ENCODE measurements around the gene CCDC43. TPM values are rescaled to one million over a fixed set of nuclear protein-coding genes. Genes with fewer than 3 reads are reported as not detected.

CCDC43 gene
- total and polyA plus RNA-seq, 2 of the 13 experiments (the other 11 are each of a cell fraction or from before 2014, with no cell fraction given) = 17.5 to 94.8 TPM

DNA sequence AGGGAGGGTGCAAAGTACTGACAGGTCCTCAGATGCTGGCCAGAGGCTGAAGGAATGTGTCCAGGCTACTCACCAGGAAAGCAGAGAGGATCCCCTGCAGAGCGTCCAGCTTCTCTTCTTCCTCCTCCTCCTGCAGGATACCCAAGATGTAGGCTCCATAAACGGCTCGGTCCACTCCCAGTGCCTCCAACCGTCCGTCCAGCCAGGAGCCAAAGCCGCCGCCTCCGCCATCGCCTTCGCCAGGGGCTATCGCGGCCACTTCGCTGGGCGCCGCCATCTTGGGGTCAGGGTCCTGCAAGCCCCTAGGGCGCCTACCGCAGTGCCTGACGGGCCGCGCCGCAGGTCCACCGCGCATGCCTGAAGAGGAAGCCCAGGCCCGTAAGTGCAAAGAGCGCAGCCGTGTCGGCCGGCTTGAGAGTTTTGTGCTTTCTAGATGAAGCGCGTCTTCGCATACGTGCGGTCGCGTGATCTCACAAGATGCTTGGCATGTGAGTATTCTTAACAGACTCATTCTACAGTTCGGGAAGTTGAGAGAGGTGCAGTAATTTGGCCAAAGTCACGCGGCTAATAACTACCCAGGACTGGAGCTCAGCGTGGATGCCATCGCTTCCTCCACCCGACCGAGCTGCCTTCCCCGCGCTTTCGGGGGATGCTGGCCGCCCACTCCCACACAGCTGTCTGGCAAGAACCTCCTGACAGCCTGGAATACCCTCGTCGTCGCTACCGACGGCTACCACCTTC is at the start of gene CCDC43 (continued):
- TF ChIP-seq, protein P1, sequence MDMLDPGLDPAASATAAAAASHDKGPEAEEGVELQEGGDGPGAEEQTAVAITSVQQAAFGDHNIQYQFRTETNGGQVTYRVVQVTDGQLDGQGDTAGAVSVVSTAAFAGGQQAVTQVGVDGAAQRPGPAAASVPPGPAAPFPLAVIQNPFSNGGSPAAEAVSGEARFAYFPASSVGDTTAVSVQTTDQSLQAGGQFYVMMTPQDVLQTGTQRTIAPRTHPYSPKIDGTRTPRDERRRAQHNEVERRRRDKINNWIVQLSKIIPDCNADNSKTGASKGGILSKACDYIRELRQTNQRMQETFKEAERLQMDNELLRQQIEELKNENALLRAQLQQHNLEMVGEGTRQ (IDR thresholded peaks at IDR 0.05; ENCODE audit: low read depth, low read length) = no peak
- TF ChIP-seq, protein P1 (CRISPR knock-in tag; IDR thresholded peaks at IDR 0.05; ENCODE audit: borderline replicate concordance) = peak; percentile 22; the same call in 1 of the 2 replicates
- no peak for TF ChIP-seq MTA3 (CRISPR knock-in tag; IDR thresholded peaks at IDR 0.05)
- TF ChIP-seq ARID5B (CRISPR knock-in tag; IDR thresholded peaks at IDR 0.05) = peak; percentile 62
- peak; percentile 72 for TF ChIP-seq HNF4G (IDR thresholded peaks at IDR 0.05; ENCODE audit: borderline replicate concordance, low read depth, low read length)
- TF ChIP-seq HNF4G (CRISPR knock-in tag; IDR thresholded peaks at IDR 0.05; ENCODE audit: borderline replicate concordance, low read depth) = peak; percentile 91
- peak; percentile 99 for TF ChIP-seq TRAFD1 (CRISPR knock-in tag; IDR thresholded peaks at IDR 0.05; ENCODE audit: borderline replicate concordance)
- peak; percentile 38; the same call in 1 of the 2 replicates for TF ChIP-seq RARA (CRISPR knock-in tag; IDR thresholded peaks at IDR 0.05)
- no peak for TF ChIP-seq ZNF432 (CRISPR knock-in tag; IDR thresholded peaks at IDR 0.05; ENCODE audit: borderline replicate concordance)
- TF ChIP-seq ZNF558 (CRISPR knock-in tag; IDR thresholded peaks at IDR 0.05; ENCODE audit: borderline replicate concordance) = no peak; the same call in 1 of the 2 replicates
- TF ChIP-seq, protein P2, sequence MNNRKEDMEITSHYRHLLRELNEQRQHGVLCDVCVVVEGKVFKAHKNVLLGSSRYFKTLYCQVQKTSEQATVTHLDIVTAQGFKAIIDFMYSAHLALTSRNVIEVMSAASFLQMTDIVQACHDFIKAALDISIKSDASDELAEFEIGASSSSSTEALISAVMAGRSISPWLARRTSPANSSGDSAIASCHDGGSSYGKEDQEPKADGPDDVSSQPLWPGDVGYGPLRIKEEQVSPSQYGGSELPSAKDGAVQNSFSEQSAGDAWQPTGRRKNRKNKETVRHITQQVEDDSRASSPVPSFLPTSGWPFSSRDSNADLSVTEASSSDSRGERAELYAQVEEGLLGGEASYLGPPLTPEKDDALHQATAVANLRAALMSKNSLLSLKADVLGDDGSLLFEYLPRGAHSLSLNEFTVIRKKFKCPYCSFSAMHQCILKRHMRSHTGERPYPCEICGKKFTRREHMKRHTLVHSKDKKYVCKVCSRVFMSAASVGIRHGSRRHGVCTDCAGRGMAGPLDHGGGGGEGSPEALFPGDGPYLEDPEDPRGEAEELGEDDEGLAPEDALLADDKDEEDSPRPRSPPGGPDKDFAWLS (CRISPR knock-in tag; IDR thresholded peaks at IDR 0.05; ENCODE audit: borderline replicate concordance) = no peak
- TF ChIP-seq, protein P3, sequence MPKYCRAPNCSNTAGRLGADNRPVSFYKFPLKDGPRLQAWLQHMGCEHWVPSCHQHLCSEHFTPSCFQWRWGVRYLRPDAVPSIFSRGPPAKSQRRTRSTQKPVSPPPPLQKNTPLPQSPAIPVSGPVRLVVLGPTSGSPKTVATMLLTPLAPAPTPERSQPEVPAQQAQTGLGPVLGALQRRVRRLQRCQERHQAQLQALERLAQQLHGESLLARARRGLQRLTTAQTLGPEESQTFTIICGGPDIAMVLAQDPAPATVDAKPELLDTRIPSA (CRISPR knock-in tag; IDR thresholded peaks at IDR 0.05; ENCODE audit: borderline replicate concordance) = 0 out of 2 replicates have a peak, but pooled peaks have one; percentile 73
- peak; percentile 91; the same call in 1 of the 2 replicates for TF ChIP-seq THYN1 (CRISPR knock-in tag; IDR thresholded peaks at IDR 0.05; ENCODE audit: borderline replicate concordance, low read depth)
- TF ChIP-seq ZNF839 (CRISPR knock-in tag; IDR thresholded peaks at IDR 0.05; ENCODE audit: borderline replicate concordance) = peak; percentile 75; the same call in 1 of the 2 replicates
- TF ChIP-seq HDAC6 (IDR thresholded peaks at IDR 0.05; ENCODE audit: low read depth, low read length) = no peak
- TF ChIP-seq THAP11 (CRISPR knock-in tag; IDR thresholded peaks at IDR 0.05) = peak; percentile 90
- TF ChIP-seq FOXK2 (IDR thresholded peaks at IDR 0.05) = no peak
- peak; percentile 95 for TF ChIP-seq SAFB2 (CRISPR knock-in tag; IDR thresholded peaks at IDR 0.05; ENCODE audit: borderline replicate concordance, low read depth)
